Fibroblast of the aortic adventitia (primary cell): ENCODE measurements around the gene AIRE. TPM values are rescaled to one million over a fixed set of nuclear protein-coding genes. Genes with fewer than 3 reads are reported as not detected.

Experiments
- DNase-seq: peaks from one replicate; pipeline ENCODE4 v3.0.0-alpha.2; 2010; ENCODE audit warnings: low read depth
- H3K4me3 ChIP-seq: 2 replicates; pipeline ENCODE4 v1.5.1; 2011; ENCODE audit warnings: low read depth, mild to moderate bottlenecking, control low read depth, low read length, moderate library complexity
- CTCF ChIP-seq: IDR thresholded peaks from 2 replicates; pipeline ENCODE4 v1.5.1; 2011; ENCODE audit warnings: mild to moderate bottlenecking, low read length, control low read depth, inconsistent platforms; ENCODE audit not compliant: insufficient read depth
- total RNA-seq: library from RNA; depleted of rRNA; stranded (reverse); fragments of >200 nt; gene quantifications from 2 replicates; pipeline ENCODE4 v1.2.3, GENCODE V29; 2012; ENCODE audit warnings: low replicate concordance

The AIRE gene
- total RNA-seq, 1 donor = not detected

DNA sequence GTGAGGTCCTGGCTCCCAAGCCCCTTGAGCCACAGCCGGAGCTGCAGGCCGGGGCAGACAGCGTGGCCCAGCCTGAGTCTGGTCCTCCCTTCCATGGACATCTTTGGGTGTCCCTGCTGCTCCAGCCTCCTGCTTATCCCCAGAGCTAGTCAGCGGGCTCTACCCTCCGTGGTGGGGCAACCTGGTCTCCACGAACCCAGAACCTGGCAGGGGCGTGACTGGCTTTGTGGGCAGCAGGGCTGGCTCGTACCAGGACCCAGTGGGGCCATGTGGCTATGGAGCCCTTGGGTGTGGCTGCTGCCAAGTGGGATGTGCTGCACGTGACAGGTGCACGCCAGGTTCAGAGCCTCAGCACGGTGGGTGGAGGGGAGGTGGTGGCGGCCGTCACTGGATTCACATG lies 35.2 kb downstream of the AIRE start:
- H3K4me3 ChIP-seq = no peak overlapping the region
- DNase-seq = no peak
- TF ChIP-seq CTCF = no peak

DNA sequence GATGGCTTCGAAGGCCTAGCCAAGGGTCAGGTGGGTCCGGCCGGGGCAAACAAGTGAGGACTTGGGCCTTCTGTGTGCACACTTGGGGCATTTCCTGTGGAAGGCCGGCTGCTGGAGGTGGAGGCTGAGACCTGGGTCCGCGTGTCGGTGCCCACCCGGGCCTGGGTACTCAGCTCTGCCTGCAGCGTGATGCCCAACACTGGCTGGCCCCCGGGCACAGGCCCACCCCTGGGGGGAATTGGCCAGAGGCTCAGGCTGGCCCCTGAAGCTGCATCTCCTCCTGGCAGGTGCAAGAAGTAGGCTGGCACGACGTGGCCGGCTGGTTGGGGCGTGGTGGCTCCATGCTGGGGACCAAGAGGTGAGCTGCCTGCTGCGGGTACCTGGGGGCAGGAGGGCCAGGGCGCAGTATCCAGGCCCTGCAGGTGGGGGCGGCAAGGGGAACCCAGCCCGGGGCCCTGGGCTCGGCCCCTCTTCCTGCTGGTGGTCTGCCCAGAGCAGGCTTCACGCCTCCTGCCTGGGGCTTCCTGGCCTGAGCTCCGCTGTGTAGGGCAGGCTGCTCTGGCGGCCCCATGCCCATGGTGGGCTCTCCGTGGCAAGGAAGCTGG lies 36.3 kb downstream of the AIRE start:
- H3K4me3 ChIP-seq = no peak overlapping the region
- TF ChIP-seq CTCF = no peak
- no peak for DNase-seq

- TF ChIP-seq CTCF = no peak
- no peak for DNase-seq
- no peak overlapping the region for H3K4me3 ChIP-seq
Measured at GRCh38 chr21:44322621-44323325, 37.1 kb downstream of the AIRE start.

GRCh38 chr21:44323591-44323990 lies 37.9 kb downstream of the AIRE start:
- no peak overlapping the region for H3K4me3 ChIP-seq
- TF ChIP-seq CTCF = no peak
- no peak for DNase-seq

DNA sequence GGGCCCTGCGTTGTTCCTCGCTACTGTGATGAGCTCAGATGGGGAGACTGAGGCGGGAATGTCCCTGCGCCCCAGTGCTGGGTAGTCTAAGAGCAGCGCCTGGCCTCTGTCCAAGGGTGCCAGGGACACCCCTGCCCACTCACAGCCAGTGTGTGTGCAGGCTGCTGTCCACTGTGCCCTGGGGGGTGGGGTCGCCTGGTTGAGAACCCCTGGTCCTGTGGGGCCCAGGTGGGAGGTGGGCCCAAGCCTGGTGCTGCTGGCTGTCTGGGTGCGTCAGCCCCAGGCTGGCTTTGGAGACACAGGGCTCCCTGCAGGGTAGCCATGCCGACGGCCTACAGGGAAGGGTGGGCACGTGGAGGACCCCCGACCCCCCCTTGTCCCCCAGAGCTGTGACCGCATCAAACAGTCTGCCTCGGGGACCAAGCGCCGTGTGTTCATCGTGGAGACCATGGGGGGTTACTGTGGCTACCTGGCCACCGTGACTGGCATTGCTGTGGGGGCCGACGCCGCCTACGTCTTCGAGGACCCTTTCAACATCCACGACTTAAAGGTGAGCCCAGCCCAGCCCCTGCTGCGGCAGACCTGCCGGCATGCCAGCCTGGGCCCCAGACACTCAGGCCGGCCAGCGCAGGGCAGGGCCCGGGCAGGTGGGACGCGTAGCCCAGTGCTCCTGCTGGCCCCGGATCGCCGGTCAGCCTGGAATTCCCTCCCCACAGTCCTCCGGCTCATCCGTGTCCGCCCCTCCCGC lies 38.6 kb downstream of the AIRE start:
- no peak for TF ChIP-seq CTCF
- no peak for DNase-seq
- H3K4me3 ChIP-seq = no peak overlapping the region

GRCh38 chr21:44324854-44325107 lies 39.1 kb downstream of the AIRE start:
- no peak for DNase-seq
- no peak for TF ChIP-seq CTCF
- H3K4me3 ChIP-seq = no peak overlapping the region
